ENCODE data around the gene HSF5.

DNA sequence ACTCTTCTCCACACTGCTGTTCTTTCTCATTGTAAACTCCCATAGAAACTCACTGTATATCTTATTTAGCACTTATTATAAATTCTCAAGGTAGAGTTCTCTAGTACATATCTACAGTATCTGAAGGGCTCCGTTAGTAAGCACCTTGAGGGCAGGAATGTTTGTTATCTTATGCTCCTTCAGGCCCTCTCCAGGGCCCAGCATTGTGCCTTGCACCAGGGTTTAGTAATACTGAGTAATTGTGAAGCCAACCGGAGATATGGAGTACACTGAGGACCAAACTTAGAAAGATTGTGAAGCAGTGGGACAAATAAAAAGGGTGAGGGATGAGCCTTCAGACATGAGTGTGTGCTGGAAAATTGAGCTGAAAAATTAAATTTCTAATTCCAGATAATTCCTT, 97.3 kb downstream of the HSF5 start:
- TF ChIP-seq POLR2AphosphoS5 (IDR thresholded peaks at IDR 0.05; ENCODE audit: borderline replicate concordance, low read depth, low read length), result no peak
- no peak for TF ChIP-seq FOXP2 (optimal IDR thresholded peaks at IDR 0.05; ENCODE audit: control extremely low read depth, extremely low read length, insufficient read depth)

All from SK-N-MC (cell line).